NT2/D1 (cell line): Measurements from ENCODE around the gene JAGN1.

Source experiments
- DNase-seq: peaks from one replicate; pipeline ENCODE4 v3.0.0-alpha.2; 2011; ENCODE audit warnings: low read depth, low spot score
- H3K27me3 ChIP-seq: 2 replicates; pipeline ENCODE4 v1.6.0; 2011; ENCODE audit warnings: mild to moderate bottlenecking; ENCODE audit not compliant: insufficient read length, insufficient read depth
- H3K36me3 ChIP-seq: 2 replicates; pipeline ENCODE4 v1.6.1; 2011; ENCODE audit warnings: mild to moderate bottlenecking, low read length, mixed read lengths; ENCODE audit not compliant: insufficient read depth, insufficient read length
- H3K4me1 ChIP-seq: 2 replicates; pipeline ENCODE4 v1.5.1; 2011; ENCODE audit not compliant: insufficient read depth, insufficient read length
- H3K4me3 ChIP-seq: 2 replicates; pipeline ENCODE4 v1.5.1; 2011; ENCODE audit warnings: low read depth; ENCODE audit not compliant: insufficient read length
- H3K9ac ChIP-seq: 2 replicates; pipeline ENCODE4 v1.6.0; 2011; ENCODE audit warnings: low read depth; ENCODE audit not compliant: insufficient read length
- H3K9me3 ChIP-seq: 2 replicates; pipeline ENCODE4 v1.5.1; 2011; ENCODE audit warnings: mild to moderate bottlenecking, low read length; ENCODE audit not compliant: insufficient read depth
- SUZ12 ChIP-seq: IDR thresholded peaks from 2 replicates; pipeline ENCODE4 v1.6.1; 2011; ENCODE audit not compliant: insufficient read length, insufficient read depth; ENCODE audit errors: extremely low read depth
- YY1 ChIP-seq: IDR thresholded peaks from 2 replicates; pipeline ENCODE4 v1.6.1; 2011; ENCODE audit not compliant: insufficient read length, insufficient read depth
- ZNF274 ChIP-seq: IDR thresholded peaks from 2 replicates; pipeline ENCODE4 v1.6.1; 2011; ENCODE audit warnings: mild to moderate bottlenecking, low read depth, low read length

Gene JAGN1

DNA sequence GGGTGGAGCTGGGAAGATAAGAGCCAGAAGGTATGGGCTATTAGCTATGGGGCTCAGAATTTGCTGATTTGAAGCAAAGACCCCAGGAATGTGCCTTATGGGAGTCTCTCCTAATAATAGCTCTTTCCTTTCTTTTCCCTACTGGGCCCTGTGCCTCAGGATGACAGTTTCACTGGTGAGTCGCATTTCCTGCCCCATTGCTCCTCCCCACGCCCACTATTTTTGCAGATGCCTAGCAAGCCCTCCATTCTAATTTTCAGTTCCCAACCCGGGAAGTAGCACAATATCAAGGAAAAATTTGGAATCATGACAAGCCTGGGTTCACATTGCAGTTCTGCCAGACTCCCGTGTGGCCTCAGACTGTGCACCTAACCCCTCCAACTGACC is 12.8 kb downstream of the JAGN1 start:
- Histone ChIP-seq H3K4me1 (peaks cover 11% of the 10 kb centered on the region), H3K9ac (no peak overlapping the region), H3K36me3 (no peaks in the 10 kb centered on the region), H3K9me3 (no peaks in the 10 kb centered on the region), H3K27me3 (no peaks in the 10 kb centered on the region), H3K4me3 (no peak overlapping the region)
- DNase-seq: no peak
- TF ChIP-seq ZNF274 (no peak), YY1 (no peak), SUZ12 (no peak)

DNA sequence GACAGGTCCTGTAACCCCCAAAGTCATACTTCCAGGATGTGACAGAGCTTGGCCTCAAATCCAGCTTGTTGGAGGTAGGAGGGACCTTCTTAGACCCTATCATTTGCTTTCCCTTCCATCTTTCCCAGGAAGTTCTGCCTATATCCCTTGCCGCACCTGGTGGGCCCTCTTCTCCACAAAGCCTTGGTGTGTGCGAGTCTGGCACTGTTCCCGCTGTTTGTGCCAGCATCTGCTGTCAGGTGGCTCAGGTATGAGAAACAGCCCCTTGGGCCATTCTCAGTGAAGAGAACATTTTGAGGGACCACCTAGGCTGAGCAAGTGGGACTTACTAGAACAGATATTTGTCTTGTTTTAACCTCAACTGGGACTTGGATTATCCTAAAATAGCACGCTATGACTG is 13.5 kb downstream of the JAGN1 start:
- no peaks in the 10 kb centered on the region for H3K36me3 ChIP-seq
- no peak overlapping the region for H3K9ac ChIP-seq
- peaks cover 8% of the 10 kb centered on the region for H3K4me1 ChIP-seq
- H3K27me3 ChIP-seq: no peaks in the 10 kb centered on the region
- no peaks in the 10 kb centered on the region for H3K9me3 ChIP-seq
- no peak overlapping the region for H3K4me3 ChIP-seq
- TF ChIP-seq ZNF274 (no peak), YY1 (no peak), SUZ12 (no peak)
- DNase-seq: no peak

- Histone ChIP-seq H3K9ac (no peak overlapping the region), H3K9me3 (no peaks in the 10 kb centered on the region), H3K36me3 (no peaks in the 10 kb centered on the region), H3K27me3 (no peaks in the 10 kb centered on the region), H3K4me3 (no peak overlapping the region), H3K4me1 (peaks cover 8% of the 10 kb centered on the region)
- DNase-seq: no peak
- TF ChIP-seq ZNF274: no peak
- no peak for TF ChIP-seq YY1
- TF ChIP-seq SUZ12: no peak
Observed at GRCh38 chr3:9906480-9906879, 16.1 kb downstream of the JAGN1 start.

DNA sequence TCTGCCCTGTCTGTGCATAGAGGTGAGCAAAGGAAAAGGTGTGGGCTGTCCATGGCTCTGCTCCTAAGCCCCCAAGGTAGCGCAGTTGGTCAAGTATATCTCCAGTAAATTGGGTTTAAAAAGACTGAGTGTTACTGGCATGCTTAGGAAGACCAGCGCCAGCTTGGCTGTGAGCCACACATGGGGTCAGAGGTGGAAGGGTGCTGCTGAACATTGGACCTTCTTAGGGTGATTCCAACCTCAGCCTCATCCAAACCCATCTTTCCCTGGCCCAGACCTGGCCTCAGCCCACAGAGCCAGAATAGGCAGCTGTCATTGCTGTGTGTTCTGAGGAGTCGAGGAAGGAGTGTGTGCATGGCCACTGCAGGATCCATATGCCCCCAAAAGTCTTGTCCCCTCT is 17.9 kb downstream of the JAGN1 start:
- H3K27me3 ChIP-seq: no peaks in the 10 kb centered on the region
- no peak overlapping the region for H3K9ac ChIP-seq
- H3K9me3 ChIP-seq: peaks cover 7% of the 10 kb centered on the region; the same call in 1 of the 2 replicates
- no peak for DNase-seq
- H3K4me3 ChIP-seq: no peak overlapping the region
- no peaks in the 10 kb centered on the region for H3K36me3 ChIP-seq
- peaks cover 2% of the 10 kb centered on the region for H3K4me1 ChIP-seq
- TF ChIP-seq SUZ12 (no peak), YY1 (no peak), ZNF274 (no peak)

GRCh38 chr3:9909221-9910013 is 19.0 kb downstream of the JAGN1 start:
- H3K9ac ChIP-seq: no peak overlapping the region
- DNase-seq: no peak
- TF ChIP-seq YY1 (no peak), SUZ12 (no peak), ZNF274 (no peak)
- peaks cover 5% of the 10 kb centered on the region for H3K4me1 ChIP-seq
- H3K36me3 ChIP-seq: no peaks in the 10 kb centered on the region
- H3K4me3 ChIP-seq: no peak overlapping the region
- peaks cover 7% of the 10 kb centered on the region; the same call in 1 of the 2 replicates for H3K9me3 ChIP-seq
- H3K27me3 ChIP-seq: peaks cover 2% of the 10 kb centered on the region

DNA sequence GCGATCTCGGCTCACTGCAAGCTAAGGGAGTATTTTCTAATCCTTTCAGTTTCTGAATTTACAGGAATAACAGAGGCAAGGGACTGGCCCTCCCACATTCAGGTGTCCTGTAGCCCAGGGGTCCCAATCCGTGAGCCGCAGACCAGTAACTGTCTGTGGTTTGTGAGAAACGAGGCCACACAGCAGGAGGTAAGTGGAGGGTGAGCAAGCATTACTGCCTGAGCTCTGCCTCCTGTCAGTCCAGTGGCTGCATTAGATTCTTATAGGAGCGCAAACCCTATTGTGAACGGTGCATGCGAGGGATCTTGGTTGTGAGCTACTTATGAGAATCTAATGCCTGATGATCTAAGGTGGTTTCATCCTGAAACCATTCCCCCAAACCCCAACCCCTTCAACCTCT is 21.5 kb downstream of the JAGN1 start:
- TF ChIP-seq YY1: no peak
- TF ChIP-seq ZNF274: no peak
- no peak for TF ChIP-seq SUZ12
- no peaks in the 10 kb centered on the region for H3K36me3 ChIP-seq
- H3K27me3 ChIP-seq: peaks cover 11% of the 10 kb centered on the region
- H3K9ac ChIP-seq: no peak overlapping the region
- no peak overlapping the region for H3K4me3 ChIP-seq
- DNase-seq: no peak
- peaks cover 16% of the 10 kb centered on the region for H3K4me1 ChIP-seq
- H3K9me3 ChIP-seq: peaks cover 7% of the 10 kb centered on the region; the same call in 1 of the 2 replicates

- Histone ChIP-seq H3K27me3 (peaks cover 11% of the 10 kb centered on the region), H3K4me3 (no peak overlapping the region), H3K4me1 (peaks cover 16% of the 10 kb centered on the region), H3K36me3 (no peaks in the 10 kb centered on the region), H3K9me3 (peaks cover 7% of the 10 kb centered on the region; the same call in 1 of the 2 replicates), H3K9ac (no peak overlapping the region)
- DNase-seq: no peak
- no peak for TF ChIP-seq ZNF274
- no peak for TF ChIP-seq YY1
- TF ChIP-seq SUZ12: no peak
Observed at GRCh38 chr3:9912294-9912935, 22.0 kb downstream of the JAGN1 start.
